HCT116 (cell line): ENCODE data around the gene SVIL. TPM values are rescaled to one million over a fixed set of nuclear protein-coding genes. Genes with fewer than 3 reads are reported as not detected.
"Not testable (repeated sequence)": the region's sequence is repeated elsewhere in the genome, so short reads cannot be mapped to it uniquely, and the experiment has no call there.

Source experiments
- ATAC-seq: fragments of 200-7000 bp; cut with Tn5 transposase; 2 replicates; pipeline ENCODE4 v1.9.1; 2020; ENCODE audit warnings: mild to moderate bottlenecking, moderate library complexity
- BruUV-seq: library from RNA; stranded (reverse); fragments of 400-500 nt; replicated peaks from 2 replicates; lab custom pipeline; 2021; lab: Mats Ljungman, UMichigan
- CTCF ChIA-PET: fragments of 300-600 bp; sonication (Branson Sonifier 250); formaldehyde crosslinking; loops from one replicate; lab custom pipeline; 2021; ENCODE audit warnings: antibody characterized with exemption; lab: Charles Lee
- POLR2A ChIA-PET: fragments of 300-600, 350-600 bp; sonication (Branson Sonifier 250); formaldehyde crosslinking; loops from one replicate; lab custom pipeline; 2021; ENCODE audit warnings: antibody characterized with exemption; lab: Charles Lee
- RAD21 ChIA-PET, 2 experiments: fragments of 300-600 bp; sonication (Branson Sonifier 250); formaldehyde crosslinking; loops; one replicate each; lab custom pipeline; 2023; ENCODE audit warnings: low total read pairs in 2 of 2; ENCODE audit not compliant: uncharacterized antibody in 2 of 2, unreplicated experiment in 2 of 2, low non-redundant PET in 1 of 2; lab: Charles Lee
- DNase-seq: peaks from one replicate; pipeline ENCODE4 v3.0.0-alpha.2; 2010; ENCODE audit warnings: low read depth, low spot score
- H2AFZ ChIP-seq: fragments of 200-600 bp; shearing (Covaris generic), sonication (generic); 2 replicates; pipeline ENCODE4 v1.6.1; 2017; ENCODE audit warnings: low read depth, mixed run types, mixed read lengths, antibody characterized with exemption, low read length; ENCODE audit not compliant: poor library complexity, severe bottlenecking
- H3K27ac ChIP-seq: 2 replicates; pipeline ENCODE4 v1.5.1; 2012; ENCODE audit warnings: low read depth, low read length
- H3K27me3 ChIP-seq: fragments of 200-600 bp; sonication (generic); 2 replicates; pipeline ENCODE4 v1.6.1; 2016; ENCODE audit warnings: mixed run types, low read length, mixed read lengths; ENCODE audit not compliant: insufficient read depth
- H3K36me3 ChIP-seq, 2 experiments: fragments of 200-500 bp in 1 of 2; fragments of 200-600 bp in 1 of 2; sonication (Bioruptor generic) in 1 of 2; sonication (generic) in 1 of 2; 2 replicates each; pipeline versions ENCODE4 v1.5.1 to v1.6.1; 2014 to 2016; ENCODE audit warnings: low read length in 2 of 2, inconsistent platforms in 1 of 2, mixed read lengths in 1 of 2, mixed run types in 1 of 2; ENCODE audit not compliant: insufficient read depth in 2 of 2, control insufficient read depth in 1 of 2
- H3K4me1 ChIP-seq, 2 experiments: fragments of 200-600 bp in 1 of 2; sonication (generic) in 1 of 2; 2 replicates each; pipeline versions ENCODE4 v1.5.1 to v1.6.1; 2012 to 2017; ENCODE audit warnings: low read length in 2 of 2, inconsistent platforms in 1 of 2, mild to moderate bottlenecking in 1 of 2, mixed read lengths in 1 of 2, mixed run types in 1 of 2, moderate library complexity in 1 of 2; ENCODE audit not compliant: insufficient read depth in 2 of 2, control insufficient read depth in 1 of 2
- H3K4me2 ChIP-seq: fragments of 200-600 bp; sonication (generic); 2 replicates; pipeline ENCODE4 v1.6.1; 2017; ENCODE audit warnings: mixed run types, low read length, mixed read lengths
- H3K4me3 ChIP-seq, 2 experiments: fragments of 200-600 bp in 1 of 2; sonication (generic) in 1 of 2; replicated peaks in 1 of 2; 2 replicates each; pipeline ENCODE4 v1.5.1; 2011 to 2016; ENCODE audit warnings: low read length in 2 of 2, control low read depth in 1 of 2, low read depth in 1 of 2, mild to moderate bottlenecking in 1 of 2, mixed read lengths in 1 of 2, mixed run types in 1 of 2
- H3K79me2 ChIP-seq: fragments of 200-600 bp; sonication (generic); 2 replicates; pipeline ENCODE4 v1.6.1; 2017; ENCODE audit warnings: mild to moderate bottlenecking, mixed run types, low read length, moderate library complexity, mixed read lengths; ENCODE audit not compliant: insufficient read depth
- H3K9ac ChIP-seq: fragments of 200-600 bp; sonication (generic); 2 replicates; pipeline ENCODE4 v1.6.1; 2016; ENCODE audit warnings: low read length, mixed read lengths
- H3K9me2 ChIP-seq: fragments of 200-600 bp; sonication (generic), shearing (Covaris generic); 2 replicates; pipeline ENCODE4 v1.6.1; 2017; ENCODE audit warnings: mixed run types, mild to moderate bottlenecking, moderate library complexity; ENCODE audit not compliant: insufficient read depth
- H3K9me3 ChIP-seq, 2 experiments: fragments of 200-500 bp in 1 of 2; fragments of 200-600 bp in 1 of 2; sonication (Bioruptor generic) in 1 of 2; sonication (generic) in 1 of 2; 2 replicates each; pipeline ENCODE4 v1.6.1; 2014 to 2017; ENCODE audit warnings: low read length in 2 of 2, mixed read lengths in 2 of 2, inconsistent platforms in 1 of 2, low read depth in 1 of 2, mild to moderate bottlenecking in 1 of 2, mixed run types in 1 of 2, moderate library complexity in 1 of 2; ENCODE audit not compliant: control insufficient read depth in 1 of 2, insufficient read depth in 1 of 2
- H4K20me1 ChIP-seq: fragments of 200-600 bp; sonication (generic), shearing (Covaris generic); 2 replicates; pipeline ENCODE4 v1.6.1; 2017; ENCODE audit warnings: mixed run types, mild to moderate bottlenecking, moderate library complexity; ENCODE audit not compliant: insufficient read depth
- ATF3 ChIP-seq: IDR thresholded peaks from 2 replicates; pipeline ENCODE4 v1.6.1; 2012
- CEBPB ChIP-seq: IDR thresholded peaks from 2 replicates; pipeline ENCODE4 v1.6.1; 2012; ENCODE audit warnings: low read depth
- EZH2 ChIP-seq: fragments of 200-600 bp; sonication (generic); IDR thresholded peaks from 2 replicates; pipeline ENCODE4 v1.6.1; 2017; ENCODE audit warnings: antibody characterized with exemption, mixed run types
- EZH2phosphoT487 ChIP-seq: fragments of 200-600 bp; IDR thresholded peaks from 2 replicates; pipeline ENCODE4 v1.6.1; 2018; ENCODE audit warnings: antibody characterized with exemption, borderline replicate concordance
- FOSL1 ChIP-seq: IDR thresholded peaks from 2 replicates; pipeline ENCODE4 v1.6.1; 2012; ENCODE audit warnings: low read depth
- JUND ChIP-seq: IDR thresholded peaks from 2 replicates; pipeline ENCODE4 v1.6.1; 2012
- POLR2A ChIP-seq: IDR thresholded peaks from 2 replicates; pipeline ENCODE4 v1.7.0; 2011; ENCODE audit warnings: borderline replicate concordance; ENCODE audit not compliant: insufficient read depth, insufficient read length; ENCODE audit errors: extremely low read depth
- POLR2AphosphoS5 ChIP-seq: IDR thresholded peaks from 2 replicates; pipeline ENCODE4 v1.6.1; 2011; ENCODE audit warnings: mild to moderate bottlenecking, low read depth, low read length, moderate library complexity
- SRF ChIP-seq: IDR thresholded peaks from 2 replicates; pipeline ENCODE4 v1.6.1; 2012; ENCODE audit warnings: low read depth
- intact Hi-C: fragments of 100-400 bp; cut with micrococcal nuclease; formaldehyde crosslinking; loops from 2 replicates; pipeline ENCODE4 v1.10.0; 2022
- total RNA-seq: library from RNA; stranded (reverse); gene quantifications from one replicate; pipeline ENCODE4 v1.2.1, GENCODE V29; 2021; ENCODE audit not compliant: unreplicated experiment
- TF ChIP-seq, protein P1 (sequence below): IDR thresholded peaks from 2 replicates; pipeline ENCODE4 v1.6.1; 2011; ENCODE audit warnings: mild to moderate bottlenecking, low read length, moderate library complexity; ENCODE audit not compliant: insufficient replicate concordance; ENCODE audit errors: extremely low read depth

Gene SVIL
- total RNA-seq, 1 experiment from 2014 or later = 27.0 TPM

DNA sequence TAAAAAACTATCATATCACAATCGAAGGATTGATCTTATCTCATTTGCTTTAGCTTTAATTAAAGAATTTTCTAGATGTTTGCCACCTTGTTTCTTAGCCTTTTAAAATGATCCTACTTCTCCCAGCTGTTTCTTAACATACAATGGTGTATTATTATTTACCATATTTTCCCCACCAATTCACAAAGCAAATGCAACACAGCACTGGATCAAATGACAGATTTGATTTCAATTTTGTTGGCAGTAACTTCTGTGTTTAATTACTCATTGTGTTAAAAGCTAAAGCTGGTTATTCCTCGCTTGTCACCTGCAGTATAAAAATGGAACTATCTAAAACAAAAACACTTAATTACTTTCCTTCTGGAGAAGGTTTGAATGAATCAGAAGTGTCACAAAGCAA lies 19.6 kb downstream of the SVIL start (continued):
- TF ChIP-seq JUND (no peak), FOSL1 (no peak), ATF3 (no peak), EZH2phosphoT487 (no peak), SRF (no peak)
- TF ChIP-seq, all 23 proteins: peak for 0

GRCh38 chr10:29614289-29614688 lies 20.5 kb downstream of the SVIL start:
- H3K27ac ChIP-seq, POLR2A ChIA-PET, ATAC-seq, RAD21 ChIA-PET, H3K4me2 ChIP-seq, H2AFZ ChIP-seq, intact Hi-C loops, H4K20me1 ChIP-seq, CTCF ChIA-PET, DNase-seq, H3K79me2 ChIP-seq, H3K9me2 ChIP-seq, H3K36me3 ChIP-seq, H3K27me3 ChIP-seq, H3K9ac ChIP-seq, H3K4me1 ChIP-seq, H3K4me3 ChIP-seq, BruUV-seq, H3K9me3 ChIP-seq: not testable (repeated sequence)

- ATAC-seq = no peak
- intact Hi-C loops = no loop called here
- CTCF ChIA-PET = no interaction called here
- H3K36me3 ChIP-seq = no peaks in the 10 kb centered on the region
- H3K27me3 ChIP-seq = no peaks in the 10 kb centered on the region
- H3K9me3 ChIP-seq = no peaks in the 10 kb centered on the region
- H3K9ac ChIP-seq = no peak overlapping the region
- TF ChIP-seq POLR2A (no peak), POLR2AphosphoS5 (no peak), EZH2 (no peak), CEBPB (no peak)
- TF ChIP-seq, protein P1, sequence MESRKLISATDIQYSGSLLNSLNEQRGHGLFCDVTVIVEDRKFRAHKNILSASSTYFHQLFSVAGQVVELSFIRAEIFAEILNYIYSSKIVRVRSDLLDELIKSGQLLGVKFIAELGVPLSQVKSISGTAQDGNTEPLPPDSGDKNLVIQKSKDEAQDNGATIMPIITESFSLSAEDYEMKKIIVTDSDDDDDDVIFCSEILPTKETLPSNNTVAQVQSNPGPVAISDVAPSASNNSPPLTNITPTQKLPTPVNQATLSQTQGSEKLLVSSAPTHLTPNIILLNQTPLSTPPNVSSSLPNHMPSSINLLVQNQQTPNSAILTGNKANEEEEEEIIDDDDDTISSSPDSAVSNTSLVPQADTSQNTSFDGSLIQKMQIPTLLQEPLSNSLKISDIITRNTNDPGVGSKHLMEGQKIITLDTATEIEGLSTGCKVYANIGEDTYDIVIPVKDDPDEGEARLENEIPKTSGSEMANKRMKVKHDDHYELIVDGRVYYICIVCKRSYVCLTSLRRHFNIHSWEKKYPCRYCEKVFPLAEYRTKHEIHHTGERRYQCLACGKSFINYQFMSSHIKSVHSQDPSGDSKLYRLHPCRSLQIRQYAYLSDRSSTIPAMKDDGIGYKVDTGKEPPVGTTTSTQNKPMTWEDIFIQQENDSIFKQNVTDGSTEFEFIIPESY = no peak
- peaks cover 4 to 6% of the 10 kb centered on the region in 2 experiments; a peak in 3 of 4 replicates for H3K4me1 ChIP-seq
- no peak for DNase-seq
- H3K79me2 ChIP-seq = peaks cover 6% of the 10 kb centered on the region; the same call in 1 of the 2 replicates
- no peak overlapping the region for H3K4me2 ChIP-seq
- H3K4me3 ChIP-seq = no peak overlapping the region
- H4K20me1 ChIP-seq = no peaks in the 10 kb centered on the region
- H2AFZ ChIP-seq = no peak overlapping the region
- RAD21 ChIA-PET = no interaction called here
- POLR2A ChIA-PET = no interaction called here
- H3K27ac ChIP-seq = no peak overlapping the region
- no peaks in the 10 kb centered on the region for H3K9me2 ChIP-seq
- no TSS peak for BruUV-seq
Measured at GRCh38 chr10:29613791-29614190, 21.0 kb downstream of the SVIL start.
